GM19099 (cell line): ENCODE data around the gene DPH5.

ENCODE experiments used
- POLR2A ChIP-seq: IDR thresholded peaks from 3 replicates; pipeline ENCODE4 v1.6.1; 2011; ENCODE audit warnings: low read depth; ENCODE audit not compliant: insufficient read length; ENCODE audit errors: extremely low read depth

Gene DPH5

GRCh38 chr1:101004061-101004460, 21.5 kb downstream of the DPH5 start:
- no peak for TF ChIP-seq POLR2A

- no peak for TF ChIP-seq POLR2A
These were observed 22.5 kb downstream of the DPH5 start for GRCh38 chr1:101003012-101003650.

- no peak for TF ChIP-seq POLR2A
These were observed 23.0 kb downstream of the DPH5 start for GRCh38 chr1:101002551-101002950.

- no peak for TF ChIP-seq POLR2A
These were observed 25.3 kb downstream of the DPH5 start for GRCh38 chr1:101000131-101000873.

- TF ChIP-seq POLR2A, result no peak
These were observed 27.2 kb downstream of the DPH5 start for GRCh38 chr1:100998426-100998825.

GRCh38 chr1:100995198-100995988, 30.2 kb downstream of the DPH5 start:
- no peak for TF ChIP-seq POLR2A

GRCh38 chr1:100989306-100990077, 36.1 kb downstream of the DPH5 start:
- TF ChIP-seq POLR2A, result no peak

GRCh38 chr1:100988121-100988520, 37.5 kb downstream of the DPH5 start:
- TF ChIP-seq POLR2A, result no peak

GRCh38 chr1:100982793-100983192, 42.8 kb downstream of the DPH5 start:
- TF ChIP-seq POLR2A, result no peak

- TF ChIP-seq POLR2A, result no peak
These were observed 46.0 kb downstream of the DPH5 start for GRCh38 chr1:100979631-100980030.

- TF ChIP-seq POLR2A, result no peak
These were observed 48.6 kb downstream of the DPH5 start for GRCh38 chr1:100976936-100977335.

- no peak for TF ChIP-seq POLR2A
These were observed 53.4 kb downstream of the DPH5 start for GRCh38 chr1:100972185-100972584.

GRCh38 chr1:100971021-100971420, 54.6 kb downstream of the DPH5 start:
- TF ChIP-seq POLR2A, result no peak

- no peak for TF ChIP-seq POLR2A
These were observed 56.3 kb downstream of the DPH5 start for GRCh38 chr1:100969327-100969726.

GRCh38 chr1:100968621-100969020, 57.0 kb downstream of the DPH5 start:
- TF ChIP-seq POLR2A, result no peak
